GM10847 (cell line): ENCODE measurements around the gene TNFAIP8L1.
A peak's percentile ranks its signal among the peaks of the same experiment; 100 is the strongest.

Source experiments
- POLR2A ChIP-seq: IDR thresholded peaks from 2 replicates; pipeline ENCODE4 v1.6.1; 2011; ENCODE audit not compliant: insufficient read length; ENCODE audit errors: extremely low read depth

The TNFAIP8L1 gene

GRCh38 chr19:4654437-4655361 is 15.4 kb downstream of the TNFAIP8L1 start:
- no peak for TF ChIP-seq POLR2A

DNA sequence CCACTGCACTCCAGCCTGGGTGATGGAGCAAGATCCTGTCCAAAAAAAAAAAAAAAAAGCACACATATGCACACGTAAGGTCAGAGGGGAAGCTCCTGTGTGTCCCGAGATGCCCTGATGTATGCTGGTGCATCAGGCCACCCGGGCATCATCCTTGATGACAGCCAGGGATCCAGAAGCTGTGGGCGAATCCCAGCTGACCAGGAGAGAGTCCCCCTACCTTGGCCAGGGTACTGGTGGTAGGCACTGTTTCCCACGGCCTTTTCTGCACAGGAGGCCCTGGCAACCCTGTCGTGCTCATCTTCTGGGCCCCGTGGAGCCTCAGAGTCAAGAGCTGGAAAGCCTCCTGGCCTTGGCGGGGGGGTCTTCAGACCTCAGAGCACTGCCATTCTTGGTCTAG is 16.8 kb downstream of the TNFAIP8L1 start:
- no peak for TF ChIP-seq POLR2A

GRCh38 chr19:4657262-4657661 is 17.9 kb downstream of the TNFAIP8L1 start:
- no peak for TF ChIP-seq POLR2A

DNA sequence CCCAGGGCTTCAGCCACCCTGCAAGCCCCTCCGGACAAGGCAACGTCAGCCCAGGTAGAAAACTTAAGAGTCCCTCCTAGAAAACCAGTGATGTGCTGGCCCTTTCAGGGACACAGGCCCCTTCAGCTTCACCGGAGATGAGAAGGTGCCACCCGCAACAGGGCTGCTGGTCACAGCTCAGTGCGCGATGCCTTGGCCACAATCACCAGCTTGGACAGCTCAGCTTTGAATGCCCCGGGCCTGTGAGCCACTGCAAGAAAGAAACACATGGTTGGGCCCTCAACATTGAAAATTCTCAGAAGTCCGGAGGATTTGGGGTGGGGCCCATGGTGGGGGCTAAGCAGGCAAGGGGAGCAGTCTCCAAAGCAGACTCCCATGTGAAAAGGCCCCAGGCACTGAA is 18.5 kb downstream of the TNFAIP8L1 start:
- no peak for TF ChIP-seq POLR2A

- no peak for TF ChIP-seq POLR2A
These were observed 21.0 kb downstream of the TNFAIP8L1 start for GRCh38 chr19:4660181-4660791.

- no peak for TF ChIP-seq POLR2A
These were observed 21.7 kb downstream of the TNFAIP8L1 start for GRCh38 chr19:4660993-4661392.

GRCh38 chr19:4662020-4662695 is 22.8 kb downstream of the TNFAIP8L1 start:
- TF ChIP-seq POLR2A, result no peak

DNA sequence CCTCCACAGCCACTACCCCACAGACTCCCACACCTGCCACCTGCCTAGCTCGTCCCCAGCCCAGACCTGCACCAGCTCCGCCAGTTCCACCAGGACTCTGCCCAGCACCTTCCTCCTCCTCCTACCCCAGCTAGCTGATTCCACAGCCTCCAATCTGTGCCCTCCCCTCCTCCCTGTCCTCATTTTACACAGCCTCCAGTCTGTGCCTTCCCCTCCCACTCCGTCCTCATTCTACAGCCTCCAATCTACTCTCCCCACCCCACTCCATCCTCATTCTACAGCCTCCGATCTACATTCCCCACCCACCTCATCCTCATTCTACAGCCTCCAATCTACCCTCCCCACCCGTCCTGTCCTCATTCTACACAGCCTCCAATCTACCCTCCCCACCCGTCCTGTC is 23.5 kb downstream of the TNFAIP8L1 start:
- no peak for TF ChIP-seq POLR2A

DNA sequence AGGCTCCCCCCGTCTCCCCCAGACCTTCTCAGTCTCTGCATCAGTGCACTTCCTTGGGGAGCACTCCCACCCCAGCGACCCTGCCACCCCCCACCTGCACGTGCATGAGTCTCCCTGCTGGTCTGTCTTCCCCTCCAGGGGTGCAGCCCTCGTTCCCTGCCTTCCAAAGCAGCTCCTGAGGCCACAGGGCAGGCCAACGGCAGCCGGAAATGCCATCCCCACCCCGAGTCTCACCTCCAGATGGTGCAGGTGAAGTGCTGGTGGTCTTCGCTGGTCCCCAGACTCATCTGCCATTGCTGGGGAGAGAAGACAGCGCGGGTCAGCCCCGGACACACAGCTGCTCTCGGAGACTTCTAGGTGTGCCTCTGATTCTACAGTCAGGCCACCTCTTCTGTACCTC is 25.3 kb downstream of the TNFAIP8L1 start:
- no peak for TF ChIP-seq POLR2A

- TF ChIP-seq POLR2A, result peak; percentile 83
These were observed 30.6 kb downstream of the TNFAIP8L1 start, which contains the start of gene MYDGF for GRCh38 chr19:4669723-4670480. Gene MYDGF, minus strand, starts transcription at chr19:4670342. Its CDS starts 8 bp downstream, at chr19:4670334.

- TF ChIP-seq POLR2A, result no peak
These were observed 32.0 kb downstream of the TNFAIP8L1 start for GRCh38 chr19:4671185-4671851.

GRCh38 chr19:4673216-4673615 is 33.9 kb downstream of the TNFAIP8L1 start:
- no peak for TF ChIP-seq POLR2A

GRCh38 chr19:4673726-4674125 is 34.4 kb downstream of the TNFAIP8L1 start:
- TF ChIP-seq POLR2A, result no peak

DNA sequence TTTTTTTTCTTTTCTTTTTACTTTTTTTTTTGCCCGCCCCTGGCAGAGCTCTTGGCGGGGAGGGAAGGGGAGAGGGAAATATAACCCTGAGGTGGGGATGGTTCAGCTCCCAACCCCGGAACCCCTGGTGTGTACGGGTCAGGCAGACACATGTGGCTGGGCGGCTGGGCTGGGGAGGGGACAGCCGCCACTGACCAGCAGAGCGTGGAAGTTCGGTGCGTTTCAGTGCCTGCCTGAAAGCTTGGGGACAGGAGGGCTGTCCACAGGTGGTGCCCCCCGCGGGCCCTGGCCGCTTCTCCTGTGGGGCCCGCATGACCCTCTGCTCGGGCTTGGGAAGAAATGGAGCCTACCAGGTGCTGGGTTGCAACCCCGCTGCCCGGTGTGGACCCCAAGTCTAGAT is 36.0 kb downstream of the TNFAIP8L1 start:
- TF ChIP-seq POLR2A, result no peak
